ENCODE measurements around the gene ZNF217. TPM values are rescaled to one million over a fixed set of nuclear protein-coding genes. Genes with fewer than 3 reads are reported as not detected.
"Not testable (repeated sequence)": the region's sequence is repeated elsewhere in the genome, so short reads cannot be mapped to it uniquely, and the experiment has no call there.

The ZNF217 gene
- total RNA-seq, 1 experiment from 2014 or later: 25.0 TPM

GRCh38 chr20:53590608-53591007 is 3.0 kb downstream of the ZNF217 start:
- in situ Hi-C loops (cut with HindIII; ENCODE audit: low pct_unique_long_range_greater_than_20kb, low sequenced_read_pairs): not testable (repeated sequence)
- peak; percentile 38 for DNase-seq (ENCODE audit: low read depth)

DNA sequence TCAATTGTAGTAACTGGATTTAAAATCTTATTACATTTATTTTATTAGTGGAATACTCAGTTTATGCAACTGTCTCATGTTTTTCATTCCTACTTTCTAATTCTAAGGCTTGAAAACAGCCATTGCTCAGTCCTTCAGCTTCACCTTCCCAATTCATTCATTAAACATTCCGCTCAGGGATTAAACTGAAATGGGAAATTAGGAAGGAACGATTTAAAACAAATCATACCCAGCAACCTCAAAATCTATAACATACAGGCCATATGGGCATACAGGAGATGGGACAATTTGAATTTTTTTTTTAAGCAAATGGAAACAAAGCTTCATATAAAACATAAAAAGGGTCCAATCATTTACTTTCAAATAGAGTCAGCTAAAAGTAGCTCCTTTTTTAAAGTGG is 3.5 kb downstream of the ZNF217 start:
- in situ Hi-C loops (cut with HindIII; ENCODE audit: low pct_unique_long_range_greater_than_20kb, low sequenced_read_pairs); DNase-seq (ENCODE audit: low read depth): not testable (repeated sequence)

- in situ Hi-C loops (cut with HindIII; ENCODE audit: low pct_unique_long_range_greater_than_20kb, low sequenced_read_pairs): not testable (repeated sequence)
- DNase-seq (ENCODE audit: low read depth): peak; percentile 51
These were observed 4.1 kb downstream of the ZNF217 start for GRCh38 chr20:53589321-53590065.

DNA sequence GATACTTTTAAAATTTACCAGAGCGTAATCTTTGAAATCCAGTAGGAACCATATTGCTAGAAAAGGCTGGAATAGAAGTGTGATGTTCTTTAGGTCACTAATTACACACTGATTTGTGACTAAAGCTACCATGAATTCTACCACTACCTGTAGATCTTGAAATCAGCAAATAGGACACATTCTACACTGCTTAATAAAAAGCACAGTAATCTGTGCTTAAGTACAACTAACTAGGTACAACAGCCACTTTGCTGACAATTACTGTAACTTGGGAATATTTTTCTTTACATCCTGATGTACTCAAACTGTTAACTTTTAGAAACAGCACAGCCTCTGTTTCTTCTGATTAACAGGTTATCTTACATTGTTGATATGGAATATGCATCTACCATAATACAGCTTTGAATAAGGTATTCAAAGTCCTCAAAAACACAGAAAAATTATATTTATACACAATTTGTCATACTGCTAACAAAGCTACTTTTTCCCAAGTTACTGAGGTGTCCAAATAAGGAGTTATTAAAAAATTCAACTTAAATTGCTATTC is 6.4 kb downstream of the ZNF217 start:
- in situ Hi-C loops (cut with HindIII; ENCODE audit: low pct_unique_long_range_greater_than_20kb, low sequenced_read_pairs); DNase-seq (ENCODE audit: low read depth): not testable (repeated sequence)

DNA sequence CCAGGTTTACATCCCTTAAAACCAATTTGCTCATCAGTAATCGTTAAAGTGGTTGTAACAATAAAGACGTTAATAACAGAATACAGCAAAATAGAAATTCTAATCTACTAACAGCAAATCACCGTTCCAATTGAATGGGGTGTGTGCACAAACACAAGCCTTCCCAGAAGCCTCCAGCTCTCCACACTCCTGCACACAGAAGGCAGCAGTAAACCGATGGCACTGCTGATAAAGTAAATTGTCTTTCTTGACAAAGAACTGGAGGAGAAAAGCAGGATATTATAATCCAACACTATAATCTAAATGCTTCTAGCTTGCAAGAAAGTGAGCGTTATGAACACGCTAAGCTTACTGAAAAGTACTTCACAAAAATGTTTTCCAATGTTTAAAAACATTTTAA is 7.0 kb downstream of the ZNF217 start:
- in situ Hi-C loops (cut with HindIII; ENCODE audit: low pct_unique_long_range_greater_than_20kb, low sequenced_read_pairs): no loop called here
- DNase-seq (ENCODE audit: low read depth): no peak

DNA sequence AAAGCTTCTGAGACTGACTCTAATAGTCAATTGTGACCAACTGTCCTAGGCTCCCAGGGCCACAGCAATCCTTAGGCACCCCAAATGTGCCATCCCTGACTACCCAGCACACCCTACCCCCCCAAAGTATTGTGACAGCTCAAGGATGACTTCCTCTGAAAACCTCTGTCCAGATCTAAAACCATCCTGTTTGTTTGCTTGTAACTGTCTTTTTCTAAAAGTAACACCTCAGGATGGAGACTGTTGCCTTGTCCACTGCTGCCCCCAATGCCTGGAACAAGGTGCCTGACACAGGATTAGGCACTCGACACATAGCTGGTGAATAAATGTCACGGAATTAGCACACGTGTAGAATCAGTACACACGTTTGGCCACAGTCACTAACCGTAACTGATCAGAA is 7.7 kb downstream of the ZNF217 start:
- DNase-seq (ENCODE audit: low read depth); in situ Hi-C loops (cut with HindIII; ENCODE audit: low pct_unique_long_range_greater_than_20kb, low sequenced_read_pairs): not testable (repeated sequence)

GRCh38 chr20:53585004-53585569 is 8.6 kb downstream of the ZNF217 start:
- DNase-seq (ENCODE audit: low read depth); in situ Hi-C loops (cut with HindIII; ENCODE audit: low pct_unique_long_range_greater_than_20kb, low sequenced_read_pairs): not testable (repeated sequence)

DNA sequence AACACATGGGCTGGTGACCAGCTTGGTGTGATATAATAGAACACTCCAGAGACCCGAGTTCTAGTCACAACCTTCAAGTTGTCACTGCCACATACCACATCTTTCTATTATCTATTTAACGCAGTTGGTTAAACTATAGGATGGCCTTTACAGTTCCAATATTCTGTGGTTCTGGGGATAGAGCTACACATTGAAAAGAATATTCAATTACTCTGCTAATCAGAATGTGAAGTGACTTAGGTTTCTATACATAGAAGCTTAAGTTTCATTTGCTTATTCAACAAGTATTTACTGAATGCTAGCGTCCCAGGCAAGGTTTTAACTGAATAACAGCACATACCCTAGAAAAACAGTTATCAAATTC is 9.1 kb downstream of the ZNF217 start:
- in situ Hi-C loops (cut with HindIII; ENCODE audit: low pct_unique_long_range_greater_than_20kb, low sequenced_read_pairs); DNase-seq (ENCODE audit: low read depth): not testable (repeated sequence)

- in situ Hi-C loops (cut with HindIII; ENCODE audit: low pct_unique_long_range_greater_than_20kb, low sequenced_read_pairs); DNase-seq (ENCODE audit: low read depth): not testable (repeated sequence)
These were observed 9.7 kb downstream of the ZNF217 start for GRCh38 chr20:53583660-53584549.

DNA sequence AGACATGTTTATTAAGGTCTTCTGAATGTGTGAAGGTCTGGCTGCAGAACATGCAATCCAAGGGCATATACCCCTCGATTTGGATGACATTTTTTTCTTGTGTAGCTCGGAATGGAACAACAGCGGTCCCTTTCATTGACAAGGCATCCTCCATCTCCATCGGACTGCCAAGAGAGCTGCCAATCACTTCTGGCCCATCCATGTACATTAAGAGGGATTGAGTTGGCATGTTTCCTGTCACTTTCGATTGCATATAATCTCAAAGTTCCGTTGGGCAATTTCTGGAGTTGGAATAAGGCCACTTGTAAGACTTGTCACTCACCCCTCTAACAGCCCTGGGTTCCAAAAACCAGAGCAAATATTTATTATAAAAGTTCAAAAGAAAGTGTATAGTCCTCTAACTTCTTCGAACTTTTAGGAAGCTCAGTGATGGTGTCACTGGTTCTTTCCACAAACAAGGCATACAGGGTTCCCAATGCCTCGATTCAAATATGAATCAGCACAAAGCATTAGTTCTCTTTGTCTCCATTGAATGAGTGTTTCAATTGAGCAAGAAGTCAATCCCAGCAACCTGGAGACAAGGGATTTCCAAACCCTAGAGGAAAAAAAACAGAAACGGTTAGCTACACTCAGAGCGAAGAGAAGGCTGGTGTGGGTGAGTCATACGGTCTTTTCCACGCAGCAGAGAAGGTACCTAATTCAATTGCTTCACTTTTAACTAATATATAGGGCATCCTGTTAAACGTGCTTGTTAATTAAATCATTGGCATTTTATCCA is 10.9 kb downstream of the ZNF217 start:
- DNase-seq (ENCODE audit: low read depth): peak; percentile 81
- in situ Hi-C loops (cut with HindIII; ENCODE audit: low pct_unique_long_range_greater_than_20kb, low sequenced_read_pairs): no loop called here

- in situ Hi-C loops (cut with HindIII; ENCODE audit: low pct_unique_long_range_greater_than_20kb, low sequenced_read_pairs): no loop called here
- no peak for DNase-seq (ENCODE audit: low read depth)
These were observed 11.4 kb downstream of the ZNF217 start for GRCh38 chr20:53582251-53582570.

GRCh38 chr20:53581444-53582250 is 12.0 kb downstream of the ZNF217 start:
- DNase-seq (ENCODE audit: low read depth): no peak
- in situ Hi-C loops (cut with HindIII; ENCODE audit: low pct_unique_long_range_greater_than_20kb, low sequenced_read_pairs): no loop called here

DNA sequence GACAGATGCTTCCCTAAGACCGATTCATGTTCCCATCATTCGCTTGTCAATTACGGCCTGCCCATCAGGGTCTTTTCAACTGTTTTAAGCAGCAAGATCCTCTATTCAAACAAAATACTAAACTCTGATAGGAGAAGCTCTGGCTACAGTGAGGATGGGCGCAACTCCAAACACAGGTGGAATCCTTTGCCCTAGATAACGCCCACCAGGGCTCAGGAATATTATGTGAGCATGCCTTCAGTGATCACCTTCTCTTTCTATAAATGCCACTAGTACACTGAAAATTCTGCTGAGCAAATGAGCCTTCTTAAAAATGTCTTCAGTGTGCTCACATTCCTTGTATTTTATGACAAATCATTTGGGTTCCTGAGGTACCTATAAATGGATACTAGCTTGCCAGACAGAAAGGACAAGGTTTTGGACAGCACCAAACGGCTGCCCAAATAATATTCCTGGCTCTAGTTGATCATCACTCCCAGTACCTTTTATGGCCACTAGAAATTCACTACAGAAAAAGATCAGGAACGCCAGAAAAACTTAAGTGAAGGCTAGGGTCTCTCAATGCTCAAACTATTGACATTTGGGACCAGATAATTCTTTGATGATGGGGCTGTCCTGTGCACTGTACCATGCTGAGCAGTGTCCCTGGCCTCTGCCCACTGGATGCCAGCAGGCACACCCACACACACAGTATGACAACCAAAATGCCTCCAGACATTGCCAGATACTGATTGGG is 13.1 kb downstream of the ZNF217 start:
- in situ Hi-C loops (cut with HindIII; ENCODE audit: low pct_unique_long_range_greater_than_20kb, low sequenced_read_pairs): no loop called here
- no peak for DNase-seq (ENCODE audit: low read depth)

GRCh38 chr20:53579581-53580375 is 13.9 kb downstream of the ZNF217 start:
- peak; percentile 37 for DNase-seq (ENCODE audit: low read depth)
- in situ Hi-C loops (cut with HindIII; ENCODE audit: low pct_unique_long_range_greater_than_20kb, low sequenced_read_pairs): no loop called here

DNA sequence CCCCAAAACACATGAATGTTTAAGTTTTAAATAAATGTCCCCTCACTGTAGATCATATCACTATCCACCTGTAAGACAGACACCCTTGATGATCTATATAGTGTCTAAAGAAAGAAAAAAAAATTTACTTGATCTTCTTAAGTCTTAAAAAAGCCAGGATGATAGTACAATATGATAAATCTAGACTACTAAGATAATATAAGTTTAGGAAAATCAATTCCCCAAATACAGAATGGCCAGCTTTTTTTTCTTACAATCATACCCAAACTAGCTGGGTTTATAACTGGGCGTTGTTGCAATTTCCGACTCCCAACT is 14.4 kb downstream of the ZNF217 start:
- no peak for DNase-seq (ENCODE audit: low read depth)
- in situ Hi-C loops (cut with HindIII; ENCODE audit: low pct_unique_long_range_greater_than_20kb, low sequenced_read_pairs): no loop called here

- DNase-seq (ENCODE audit: low read depth): peak; percentile 84
- in situ Hi-C loops (cut with HindIII; ENCODE audit: low pct_unique_long_range_greater_than_20kb, low sequenced_read_pairs): no loop called here
These were observed 15.0 kb downstream of the ZNF217 start for GRCh38 chr20:53578492-53579222.

All from Caki2 (cell line).